HepG2 (cell line): ENCODE measurements around the gene SLC13A3. TPM values are rescaled to one million over a fixed set of nuclear protein-coding genes. Genes with fewer than 3 reads are reported as not detected.

Source experiments
- ATAC-seq: fragments of 200-7000 bp; cut with Tn5 transposase; 3 replicates; pipeline ENCODE4 v1.9.1; 2020; ENCODE audit warnings: mild to moderate bottlenecking, moderate library complexity
- BruUV-seq: library from RNA; stranded (reverse); fragments of 400-500 nt; replicated peaks from 2 replicates; lab custom pipeline; 2021; lab: Mats Ljungman, UMichigan
- CTCF ChIA-PET: fragments of 300-600 bp; formaldehyde crosslinking; extraction: SDS; loops from one replicate; lab custom pipeline; 2021; ENCODE audit warnings: low total read pairs, inconsistent platforms, low intra/inter-chr PET ratio; lab: Yijun Ruan, JAX
- POLR2A ChIA-PET: fragments of 350-600 bp; sonication (Branson Sonifier 250); formaldehyde crosslinking; loops from one replicate; lab custom pipeline; 2020; ENCODE audit warnings: antibody characterized with exemption, inconsistent platforms; lab: Yijun Ruan, JAX
- DNase-seq: peaks from one replicate; pipeline ENCODE4 v3.0.0-alpha.2; 2015; ENCODE audit warnings: low spot score
- FAIRE-seq: peaks from 3 replicates; lab custom pipeline; 2011; peaks lifted over from hg19 to GRCh38; lab: Jason Lieb, UNC
- H2AFZ ChIP-seq: one replicate; pipeline ENCODE4 v1.6.1; 2011; ENCODE audit warnings: low read length, inconsistent platforms
- H3K27ac ChIP-seq: fragments of 300-600 bp; 3 replicates; pipeline ENCODE4 v1.8.0; 2011; ENCODE audit warnings: mixed run types, mild to moderate bottlenecking, mixed read lengths, low read length, inconsistent platforms; ENCODE audit not compliant: insufficient read depth; ENCODE audit errors: extremely low read length
- H3K27me3 ChIP-seq, 2 experiments: fragments of 200-600 bp in 1 of 2; 2 replicates in 1 of 2; 3 replicates in 1 of 2; pipeline versions ENCODE4 v1.6.0 to v1.8.0; 2011; ENCODE audit warnings: low read length in 2 of 2, mild to moderate bottlenecking in 2 of 2, moderate library complexity in 2 of 2, inconsistent platforms in 1 of 2; ENCODE audit not compliant: insufficient read depth in 2 of 2, control insufficient read depth in 1 of 2
- H3K36me3 ChIP-seq, 2 experiments: fragments of 200-600 bp in 1 of 2; replicated peaks in 1 of 2; 2 replicates in 1 of 2; 3 replicates in 1 of 2; pipeline versions ENCODE4 v1.5.1 to v1.8.0; 2011; ENCODE audit warnings: low read length in 2 of 2, inconsistent platforms in 1 of 2; ENCODE audit not compliant: insufficient read depth in 2 of 2, control insufficient read depth in 1 of 2
- H3K4me1 ChIP-seq: 2 replicates; pipeline ENCODE4 v1.5.1; 2012; ENCODE audit warnings: low read length, inconsistent platforms; ENCODE audit not compliant: insufficient read depth
- H3K4me2 ChIP-seq: 2 replicates; pipeline ENCODE4 v1.6.0; 2011; ENCODE audit warnings: low read depth, low read length, inconsistent platforms
- H3K4me3 ChIP-seq, 3 experiments: fragments of 200-600 bp in 1 of 3; sonication (generic), shearing (Covaris generic) in 1 of 3; replicated peaks in 1 of 3; 2 replicates each; pipeline ENCODE4 v1.5.1; 2011 to 2016; ENCODE audit warnings: low read length in 3 of 3, inconsistent platforms in 2 of 3, low read depth in 2 of 3, mild to moderate bottlenecking in 2 of 3, control low read depth in 1 of 3, mixed read lengths in 1 of 3; ENCODE audit not compliant: insufficient read depth in 1 of 3
- H3K79me2 ChIP-seq: one replicate; pipeline ENCODE4 v1.6.1; 2011; ENCODE audit warnings: low read length, inconsistent platforms; ENCODE audit not compliant: insufficient read depth
- H3K9ac ChIP-seq: 2 replicates; pipeline ENCODE4 v1.6.0; 2011; ENCODE audit warnings: mild to moderate bottlenecking, low read depth, low read length, inconsistent platforms; ENCODE audit not compliant: insufficient read depth
- H3K9me3 ChIP-seq: 2 replicates; pipeline ENCODE4 v1.5.1; 2012; ENCODE audit warnings: mild to moderate bottlenecking, low read length
- H4K20me1 ChIP-seq: 2 replicates; pipeline ENCODE4 v1.6.0; 2011; ENCODE audit warnings: inconsistent platforms, mild to moderate bottlenecking, low read length, moderate library complexity; ENCODE audit not compliant: insufficient read depth
- EED ChIP-seq: sonication (generic); formaldehyde crosslinking; IDR thresholded peaks from 2 replicates; pipeline ENCODE4 v1.5.0; 2020; ENCODE audit warnings: mild to moderate bottlenecking, missing genetic modification reagents
- PHF21A ChIP-seq: sonication (generic); formaldehyde crosslinking; IDR thresholded peaks from 2 replicates; pipeline ENCODE4 v1.5.0; 2020; ENCODE audit warnings: mild to moderate bottlenecking, missing genetic modification reagents
- SMARCE1 ChIP-seq: fragments of 450-650 bp; IDR thresholded peaks from 2 replicates; pipeline ENCODE4 v1.6.1; 2017; ENCODE audit warnings: borderline replicate concordance
- ZFX ChIP-seq: sonication (generic); formaldehyde crosslinking; IDR thresholded peaks from 2 replicates; pipeline ENCODE4 v1.4.0; 2020; ENCODE audit warnings: mild to moderate bottlenecking, low read depth, missing genetic modification reagents, moderate library complexity
- WGBS: methylation state at CpG from one replicate; pipeline ENCODE4 v1.1.6; 2017; ENCODE audit warnings: low lambda C conversion rate; 5-methylcytosine and 5-hydroxymethylcytosine counted together
- in situ Hi-C: cut with HindIII; loops from 2 replicates; pipeline ENCODE4 v1.10.0; 2017; ENCODE audit warnings: low pct_unique_long_range_greater_than_20kb; ENCODE audit not compliant: extremely low pct_ligation_motif_present
- intact Hi-C: fragments of 100-400 bp; cut with micrococcal nuclease; formaldehyde crosslinking; loops from one replicate; pipeline ENCODE4 v1.10.0; 2022; ENCODE audit not compliant: unreplicated experiment
- polyA plus RNA-seq, 8 experiments: library from polyadenylated mRNA; depleted of rRNA in 3 of 8; stranded (reverse) in 7 of 8; unstranded in 1 of 8; fragments of >200 nt; fragmentation: Illumina TruSeq in 4 of 8; extraction: Trizol in 4 of 8; gene quantifications; 2 replicates each; pipeline versions ENCODE4 v1.2.1 to v1.2.3, GENCODE V29; 2011 to 2016; ENCODE audit warnings: low read depth in 4 of 8, missing spikeins in 1 of 8, mixed read lengths in 1 of 8; ENCODE audit not compliant: insufficient read depth in 1 of 8
- total RNA-seq, 5 experiments: library from RNA; depleted of rRNA; stranded (reverse); fragments of >200 nt; fragmentation: Illumina TruSeq; extraction: Trizol; gene quantifications; 2 replicates each; pipeline ENCODE4 v1.2.3, GENCODE V29; 2016; ENCODE audit warnings: low read depth in 1 of 5
- TF ChIP-seq, protein P1 (sequence below): sonication (generic); formaldehyde crosslinking; IDR thresholded peaks from 2 replicates; pipeline ENCODE4 v1.5.1; 2020; ENCODE audit warnings: mild to moderate bottlenecking, missing genetic modification reagents, moderate library complexity
- TF ChIP-seq, protein P2 (sequence below): IDR thresholded peaks from 2 replicates; pipeline ENCODE4 v1.6.1; 2016; ENCODE audit warnings: mild to moderate bottlenecking, missing biosample characterization, missing genetic modification reagents

Gene SLC13A3
- total and polyA plus RNA-seq, 2 of the 13 experiments (the other 11 are each of a cell fraction or from before 2014, with no cell fraction given) = 66.5 to 76.0 TPM

DNA sequence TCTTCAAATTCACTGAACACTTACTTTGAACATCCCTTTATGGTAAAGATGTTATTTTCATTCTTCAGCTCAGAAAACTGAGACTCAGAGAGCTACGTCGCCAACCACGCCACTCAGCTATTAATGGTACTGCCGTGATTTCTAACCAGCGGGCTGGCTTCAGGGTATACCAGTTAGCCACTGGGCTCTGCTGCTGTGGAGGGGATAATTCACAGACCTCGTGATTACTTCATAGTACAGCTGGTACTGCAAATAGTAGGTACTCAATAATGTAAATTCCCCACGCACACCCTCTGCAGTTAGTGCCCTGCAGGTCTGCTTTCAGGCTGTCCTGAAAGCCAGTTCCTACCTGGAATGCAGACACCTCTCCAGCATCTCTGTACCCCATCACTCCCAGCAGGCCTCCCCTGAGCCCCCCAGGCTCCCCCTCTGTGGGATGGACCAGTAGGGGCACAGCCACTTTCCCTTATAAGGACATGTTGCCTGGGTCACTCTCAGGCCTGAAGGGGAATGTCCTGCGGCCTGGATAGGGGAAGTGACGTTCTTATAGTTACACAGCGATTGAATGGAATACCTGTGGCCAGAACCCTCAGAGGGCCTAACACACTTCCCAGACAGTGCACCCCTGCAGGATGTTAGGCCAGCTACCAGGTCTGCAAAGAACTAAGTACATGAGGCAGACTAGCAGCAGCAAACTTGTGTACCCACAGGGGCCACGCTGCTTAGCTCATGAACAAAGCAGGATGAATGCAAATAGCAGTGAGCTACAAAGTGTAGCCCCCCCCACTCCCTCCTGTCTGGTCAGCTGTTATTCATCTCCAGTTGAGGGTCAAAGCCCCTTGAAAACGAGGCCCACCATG is 99.5 kb downstream of the SLC13A3 start (continued):
- TF ChIP-seq ZFX (CRISPR knock-in tag) (0 out of 2 replicates have a peak, but pooled peaks have one; percentile 28), PHF21A (CRISPR knock-in tag) (peak; percentile 27; the same call in 1 of the 2 replicates)
- TF ChIP-seq, protein P1, sequence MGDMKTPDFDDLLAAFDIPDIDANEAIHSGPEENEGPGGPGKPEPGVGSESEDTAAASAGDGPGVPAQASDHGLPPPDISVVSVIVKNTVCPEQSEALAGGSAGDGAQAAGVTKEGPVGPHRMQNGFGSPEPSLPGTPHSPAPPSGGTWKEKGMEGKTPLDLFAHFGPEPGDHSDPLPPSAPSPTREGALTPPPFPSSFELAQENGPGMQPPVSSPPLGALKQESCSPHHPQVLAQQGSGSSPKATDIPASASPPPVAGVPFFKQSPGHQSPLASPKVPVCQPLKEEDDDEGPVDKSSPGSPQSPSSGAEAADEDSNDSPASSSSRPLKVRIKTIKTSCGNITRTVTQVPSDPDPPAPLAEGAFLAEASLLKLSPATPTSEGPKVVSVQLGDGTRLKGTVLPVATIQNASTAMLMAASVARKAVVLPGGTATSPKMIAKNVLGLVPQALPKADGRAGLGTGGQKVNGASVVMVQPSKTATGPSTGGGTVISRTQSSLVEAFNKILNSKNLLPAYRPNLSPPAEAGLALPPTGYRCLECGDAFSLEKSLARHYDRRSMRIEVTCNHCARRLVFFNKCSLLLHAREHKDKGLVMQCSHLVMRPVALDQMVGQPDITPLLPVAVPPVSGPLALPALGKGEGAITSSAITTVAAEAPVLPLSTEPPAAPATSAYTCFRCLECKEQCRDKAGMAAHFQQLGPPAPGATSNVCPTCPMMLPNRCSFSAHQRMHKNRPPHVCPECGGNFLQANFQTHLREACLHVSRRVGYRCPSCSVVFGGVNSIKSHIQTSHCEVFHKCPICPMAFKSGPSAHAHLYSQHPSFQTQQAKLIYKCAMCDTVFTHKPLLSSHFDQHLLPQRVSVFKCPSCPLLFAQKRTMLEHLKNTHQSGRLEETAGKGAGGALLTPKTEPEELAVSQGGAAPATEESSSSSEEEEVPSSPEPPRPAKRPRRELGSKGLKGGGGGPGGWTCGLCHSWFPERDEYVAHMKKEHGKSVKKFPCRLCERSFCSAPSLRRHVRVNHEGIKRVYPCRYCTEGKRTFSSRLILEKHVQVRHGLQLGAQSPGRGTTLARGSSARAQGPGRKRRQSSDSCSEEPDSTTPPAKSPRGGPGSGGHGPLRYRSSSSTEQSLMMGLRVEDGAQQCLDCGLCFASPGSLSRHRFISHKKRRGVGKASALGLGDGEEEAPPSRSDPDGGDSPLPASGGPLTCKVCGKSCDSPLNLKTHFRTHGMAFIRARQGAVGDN (CRISPR knock-in tag) = 0 out of 2 replicates have a peak, but pooled peaks have one; percentile 18

DNA sequence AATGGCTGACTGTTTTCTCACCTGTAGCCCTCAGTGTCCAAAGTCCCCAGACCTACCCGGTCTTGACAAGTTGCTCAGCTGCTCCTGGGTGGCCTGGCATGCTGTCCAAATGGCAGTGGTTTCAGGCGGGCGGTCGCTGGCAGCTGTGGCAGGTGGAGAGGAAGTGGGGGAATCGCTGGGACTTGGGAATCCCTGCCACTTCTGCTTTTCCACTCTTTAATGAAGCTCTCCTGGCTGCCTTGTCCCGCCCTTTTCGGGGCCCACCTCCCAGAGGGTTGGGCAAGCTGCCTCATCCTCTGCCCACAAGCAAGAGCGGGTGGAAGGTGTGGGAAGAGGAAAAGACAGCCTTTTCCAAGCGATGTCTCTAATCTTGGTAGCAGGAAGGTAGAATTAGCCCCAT is 100.8 kb downstream of the SLC13A3 start, which contains the start of gene OCSTAMP:
Gene OCSTAMP (minus strand): TSS at position 194 of the 400 bp plus-strand sequence. CDS start 94 bp downstream, at position 100.
- Histone ChIP-seq H2AFZ (no peak within 1 kb of the TSS), H3K4me1 (peaks cover 30% of the 10 kb centered on the region), H3K4me2 (no peak within 1 kb of the TSS), H3K9ac (no peak within 1 kb of the TSS), H3K36me3 (no peaks in the 10 kb centered on the region), H4K20me1 (no peaks in the 10 kb centered on the region), H3K27me3 (peaks cover 5 to 18% of the 10 kb centered on the region in 2 experiments; a peak in 3 of 5 replicates), H3K9me3 (no peaks in the 10 kb centered on the region), H3K27ac (no peak within 1 kb of the TSS), H3K79me2 (no peaks in the 10 kb centered on the region), H3K4me3 (no peak within 1 kb of the TSS)
- WGBS = 57% methylated on average over 9 of the region's 9 CpGs
- in situ Hi-C loops = no loop called here
- no peak for FAIRE-seq
- ATAC-seq = no peak
- 0 out of 2 replicates have a peak, but pooled peaks have one; percentile 40 for TF ChIP-seq EED (CRISPR knock-in tag)
- TF ChIP-seq, protein P2, sequence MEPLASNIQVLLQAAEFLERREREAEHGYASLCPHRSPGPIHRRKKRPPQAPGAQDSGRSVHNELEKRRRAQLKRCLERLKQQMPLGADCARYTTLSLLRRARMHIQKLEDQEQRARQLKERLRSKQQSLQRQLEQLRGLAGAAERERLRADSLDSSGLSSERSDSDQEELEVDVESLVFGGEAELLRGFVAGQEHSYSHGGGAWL = no peak
- TF ChIP-seq SMARCE1 = no peak
- ChIA-PET CTCF (no interaction called here), POLR2A (interaction anchor here (1.2 to 2.1 kb wide), 2 partner anchors 9 to 81 kb away, joined by 3 to 4 read pairs; no protein-coding TSS in a partner anchor)
- no peak for DNase-seq
- intact Hi-C loops = no loop called here
- BruUV-seq = no TSS peak
